K562 (cell line): Measurements from ENCODE around the gene PRKCSH. TPM values are rescaled to one million over a fixed set of nuclear protein-coding genes. Genes with fewer than 3 reads are reported as not detected.
A peak's percentile ranks its signal among the peaks of the same experiment; 100 is the strongest.

Source experiments
- ATF7 ChIP-seq: fragments of 450-650 bp; IDR thresholded peaks from 2 replicates; pipeline ENCODE4 v1.7.1; 2014; ENCODE audit warnings: mild to moderate bottlenecking, moderate library complexity
- CEBPZ ChIP-seq: fragments of 150-350 bp; IDR thresholded peaks from 2 replicates; pipeline ENCODE4 v1.6.1; 2014; ENCODE audit warnings: low read depth, mild to moderate bottlenecking, low read length, borderline replicate concordance
- ID3 ChIP-seq, 2 experiments: fragments of 250-450 bp in 1 of 2; fragments of 450-650 bp in 1 of 2; sonication (Bioruptor Pico) in 1 of 2; IDR thresholded peaks; 2 replicates each; pipeline versions ENCODE4 v1.6.1 to v1.8.0; 2016 to 2021; ENCODE audit warnings: mild to moderate bottlenecking in 2 of 2, moderate library complexity in 2 of 2, missing compliant biosample characterization in 1 of 2, missing genetic modification characterization in 1 of 2
- MIER1 ChIP-seq: fragments of 450-650 bp; IDR thresholded peaks from 2 replicates; pipeline ENCODE4 v1.6.1; 2016; ENCODE audit warnings: antibody characterized with exemption, mild to moderate bottlenecking, low read depth
- TFAP4 ChIP-seq: sonication (generic); formaldehyde crosslinking; IDR thresholded peaks from 2 replicates; pipeline ENCODE4 v1.8.0; 2022; ENCODE audit warnings: missing genetic modification reagents, mild to moderate bottlenecking, moderate library complexity, borderline replicate concordance
- ZNF79 ChIP-seq: fragments of 250-450 bp; sonication (Bioruptor Pico); IDR thresholded peaks from 2 replicates; pipeline ENCODE4 v1.4.0; 2020; ENCODE audit warnings: low read depth, mild to moderate bottlenecking, moderate library complexity
- polyA plus RNA-seq, 8 experiments: library from polyadenylated mRNA; depleted of rRNA in 4 of 8; stranded (reverse) in 5 of 8; unstranded in 3 of 8; fragments of >200 nt; fragmentation: Nextera tagmentation in 2 of 8; fragmentation: Illumina TruSeq in 1 of 8; extraction: Ambion mirVana in 2 of 8; extraction: Trizol in 1 of 8; gene quantifications; 2 replicates each; pipeline versions ENCODE4 v1.2.1 to v1.2.3, GENCODE V29; 2011 to 2014; ENCODE audit warnings: inconsistent platforms in 1 of 8, missing spikeins in 1 of 8
- total RNA-seq, 7 experiments: library from RNA; depleted of rRNA in 6 of 7; stranded (reverse); fragments of >200 nt in 6 of 7; fragmentation: Illumina TruSeq in 2 of 7; extraction: Trizol in 2 of 7; gene quantifications; 2 replicates each; pipeline versions ENCODE4 v1.2.1 to v1.2.3, GENCODE V29; 2011 to 2021; ENCODE audit warnings: low replicate concordance in 1 of 7
- TF ChIP-seq, protein P1 (sequence below): sonication (generic); formaldehyde crosslinking; IDR thresholded peaks from 2 replicates; pipeline ENCODE4 v1.5.0; 2020; ENCODE audit warnings: missing genetic modification reagents
- TF ChIP-seq, protein P2 (sequence below): fragments of 200-600 bp; sonication (generic); IDR thresholded peaks from one replicate; pipeline ENCODE4 v1.6.1; 2012; ENCODE audit warnings: mild to moderate bottlenecking, low read depth, low read length, inconsistent platforms

Gene PRKCSH
- total and polyA plus RNA-seq, 9 of the 15 experiments (the other 6 are each of a cell fraction or from before 2014, with no cell fraction given): 2.3 to 297 (median 48.1) TPM

- TF ChIP-seq ID3 (CRISPR knock-in tag; IDR thresholded peaks at IDR 0.05) (no peak), ID3 (tag; IDR thresholded peaks at IDR 0.05) (peak; percentile 85), MIER1 (no peak), ZNF79 (no peak), ATF7 (peak; percentile 84), TFAP4 (peak; percentile 82; the same call in 1 of the 2 replicates), CEBPZ (no peak)
- TF ChIP-seq, protein P1, sequence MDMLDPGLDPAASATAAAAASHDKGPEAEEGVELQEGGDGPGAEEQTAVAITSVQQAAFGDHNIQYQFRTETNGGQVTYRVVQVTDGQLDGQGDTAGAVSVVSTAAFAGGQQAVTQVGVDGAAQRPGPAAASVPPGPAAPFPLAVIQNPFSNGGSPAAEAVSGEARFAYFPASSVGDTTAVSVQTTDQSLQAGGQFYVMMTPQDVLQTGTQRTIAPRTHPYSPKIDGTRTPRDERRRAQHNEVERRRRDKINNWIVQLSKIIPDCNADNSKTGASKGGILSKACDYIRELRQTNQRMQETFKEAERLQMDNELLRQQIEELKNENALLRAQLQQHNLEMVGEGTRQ (CRISPR knock-in tag): peak; percentile 96
- TF ChIP-seq, protein P2, sequence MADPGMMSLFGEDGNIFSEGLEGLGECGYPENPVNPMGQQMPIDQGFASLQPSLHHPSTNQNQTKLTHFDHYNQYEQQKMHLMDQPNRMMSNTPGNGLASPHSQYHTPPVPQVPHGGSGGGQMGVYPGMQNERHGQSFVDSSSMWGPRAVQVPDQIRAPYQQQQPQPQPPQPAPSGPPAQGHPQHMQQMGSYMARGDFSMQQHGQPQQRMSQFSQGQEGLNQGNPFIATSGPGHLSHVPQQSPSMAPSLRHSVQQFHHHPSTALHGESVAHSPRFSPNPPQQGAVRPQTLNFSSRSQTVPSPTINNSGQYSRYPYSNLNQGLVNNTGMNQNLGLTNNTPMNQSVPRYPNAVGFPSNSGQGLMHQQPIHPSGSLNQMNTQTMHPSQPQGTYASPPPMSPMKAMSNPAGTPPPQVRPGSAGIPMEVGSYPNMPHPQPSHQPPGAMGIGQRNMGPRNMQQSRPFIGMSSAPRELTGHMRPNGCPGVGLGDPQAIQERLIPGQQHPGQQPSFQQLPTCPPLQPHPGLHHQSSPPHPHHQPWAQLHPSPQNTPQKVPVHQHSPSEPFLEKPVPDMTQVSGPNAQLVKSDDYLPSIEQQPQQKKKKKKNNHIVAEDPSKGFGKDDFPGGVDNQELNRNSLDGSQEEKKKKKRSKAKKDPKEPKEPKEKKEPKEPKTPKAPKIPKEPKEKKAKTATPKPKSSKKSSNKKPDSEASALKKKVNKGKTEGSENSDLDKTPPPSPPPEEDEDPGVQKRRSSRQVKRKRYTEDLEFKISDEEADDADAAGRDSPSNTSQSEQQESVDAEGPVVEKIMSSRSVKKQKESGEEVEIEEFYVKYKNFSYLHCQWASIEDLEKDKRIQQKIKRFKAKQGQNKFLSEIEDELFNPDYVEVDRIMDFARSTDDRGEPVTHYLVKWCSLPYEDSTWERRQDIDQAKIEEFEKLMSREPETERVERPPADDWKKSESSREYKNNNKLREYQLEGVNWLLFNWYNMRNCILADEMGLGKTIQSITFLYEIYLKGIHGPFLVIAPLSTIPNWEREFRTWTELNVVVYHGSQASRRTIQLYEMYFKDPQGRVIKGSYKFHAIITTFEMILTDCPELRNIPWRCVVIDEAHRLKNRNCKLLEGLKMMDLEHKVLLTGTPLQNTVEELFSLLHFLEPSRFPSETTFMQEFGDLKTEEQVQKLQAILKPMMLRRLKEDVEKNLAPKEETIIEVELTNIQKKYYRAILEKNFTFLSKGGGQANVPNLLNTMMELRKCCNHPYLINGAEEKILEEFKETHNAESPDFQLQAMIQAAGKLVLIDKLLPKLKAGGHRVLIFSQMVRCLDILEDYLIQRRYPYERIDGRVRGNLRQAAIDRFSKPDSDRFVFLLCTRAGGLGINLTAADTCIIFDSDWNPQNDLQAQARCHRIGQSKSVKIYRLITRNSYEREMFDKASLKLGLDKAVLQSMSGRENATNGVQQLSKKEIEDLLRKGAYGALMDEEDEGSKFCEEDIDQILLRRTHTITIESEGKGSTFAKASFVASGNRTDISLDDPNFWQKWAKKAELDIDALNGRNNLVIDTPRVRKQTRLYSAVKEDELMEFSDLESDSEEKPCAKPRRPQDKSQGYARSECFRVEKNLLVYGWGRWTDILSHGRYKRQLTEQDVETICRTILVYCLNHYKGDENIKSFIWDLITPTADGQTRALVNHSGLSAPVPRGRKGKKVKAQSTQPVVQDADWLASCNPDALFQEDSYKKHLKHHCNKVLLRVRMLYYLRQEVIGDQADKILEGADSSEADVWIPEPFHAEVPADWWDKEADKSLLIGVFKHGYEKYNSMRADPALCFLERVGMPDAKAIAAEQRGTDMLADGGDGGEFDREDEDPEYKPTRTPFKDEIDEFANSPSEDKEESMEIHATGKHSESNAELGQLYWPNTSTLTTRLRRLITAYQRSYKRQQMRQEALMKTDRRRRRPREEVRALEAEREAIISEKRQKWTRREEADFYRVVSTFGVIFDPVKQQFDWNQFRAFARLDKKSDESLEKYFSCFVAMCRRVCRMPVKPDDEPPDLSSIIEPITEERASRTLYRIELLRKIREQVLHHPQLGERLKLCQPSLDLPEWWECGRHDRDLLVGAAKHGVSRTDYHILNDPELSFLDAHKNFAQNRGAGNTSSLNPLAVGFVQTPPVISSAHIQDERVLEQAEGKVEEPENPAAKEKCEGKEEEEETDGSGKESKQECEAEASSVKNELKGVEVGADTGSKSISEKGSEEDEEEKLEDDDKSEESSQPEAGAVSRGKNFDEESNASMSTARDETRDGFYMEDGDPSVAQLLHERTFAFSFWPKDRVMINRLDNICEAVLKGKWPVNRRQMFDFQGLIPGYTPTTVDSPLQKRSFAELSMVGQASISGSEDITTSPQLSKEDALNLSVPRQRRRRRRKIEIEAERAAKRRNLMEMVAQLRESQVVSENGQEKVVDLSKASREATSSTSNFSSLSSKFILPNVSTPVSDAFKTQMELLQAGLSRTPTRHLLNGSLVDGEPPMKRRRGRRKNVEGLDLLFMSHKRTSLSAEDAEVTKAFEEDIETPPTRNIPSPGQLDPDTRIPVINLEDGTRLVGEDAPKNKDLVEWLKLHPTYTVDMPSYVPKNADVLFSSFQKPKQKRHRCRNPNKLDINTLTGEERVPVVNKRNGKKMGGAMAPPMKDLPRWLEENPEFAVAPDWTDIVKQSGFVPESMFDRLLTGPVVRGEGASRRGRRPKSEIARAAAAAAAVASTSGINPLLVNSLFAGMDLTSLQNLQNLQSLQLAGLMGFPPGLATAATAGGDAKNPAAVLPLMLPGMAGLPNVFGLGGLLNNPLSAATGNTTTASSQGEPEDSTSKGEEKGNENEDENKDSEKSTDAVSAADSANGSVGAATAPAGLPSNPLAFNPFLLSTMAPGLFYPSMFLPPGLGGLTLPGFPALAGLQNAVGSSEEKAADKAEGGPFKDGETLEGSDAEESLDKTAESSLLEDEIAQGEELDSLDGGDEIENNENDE: no peak
These were observed at the start of gene PRKCSH, which contains the start of gene ODAD3 (continued) for GRCh38 chr19:11435057-11435832.
